Endodermal cell (in vitro differentiated cells): ENCODE measurements around the gene CUX1. TPM values are rescaled to one million over a fixed set of nuclear protein-coding genes. Genes with fewer than 3 reads are reported as not detected.

Experiments used
- DNase-seq: peaks from one replicate; pipeline ENCODE4 v3.0.0-alpha.2; 2017
- H3K27ac ChIP-seq: 2 replicates; pipeline ENCODE4 v1.5.1; 2013; ENCODE audit warnings: mild to moderate bottlenecking, low read depth, low read length, moderate library complexity
- H3K27me3 ChIP-seq: 2 replicates; pipeline ENCODE4 v1.6.1; 2013; ENCODE audit warnings: mild to moderate bottlenecking, low read length, moderate library complexity; ENCODE audit not compliant: insufficient read depth, control insufficient read depth, poor library complexity, severe bottlenecking
- H3K36me3 ChIP-seq: 2 replicates; pipeline ENCODE4 v1.7.0; 2013; ENCODE audit warnings: mild to moderate bottlenecking, low read length, moderate library complexity; ENCODE audit not compliant: control insufficient read depth, insufficient read depth
- H3K4me1 ChIP-seq: one replicate; pipeline ENCODE4 v1.7.0; 2013; ENCODE audit warnings: low read length; ENCODE audit not compliant: control insufficient read depth, insufficient read depth
- H3K4me3 ChIP-seq: 2 replicates; pipeline ENCODE4 v1.5.1; 2013; ENCODE audit warnings: mild to moderate bottlenecking, low read length, moderate library complexity
- H3K9ac ChIP-seq: 2 replicates; pipeline ENCODE4 v1.6.1; 2013; ENCODE audit warnings: mild to moderate bottlenecking, low read length, moderate library complexity; ENCODE audit not compliant: poor library complexity, severe bottlenecking; ENCODE audit errors: extremely low read depth
- H3K9me3 ChIP-seq: 2 replicates; pipeline ENCODE4 v1.6.1; 2013; ENCODE audit warnings: mild to moderate bottlenecking, low read length, moderate library complexity; ENCODE audit not compliant: control insufficient read depth
- H3K27ac Mint-ChIP-seq: 2 replicates; pipeline ENCODE4 v1.8.0; 2020; ENCODE audit warnings: mixed read lengths
- H3K27me3 Mint-ChIP-seq: 2 replicates; pipeline ENCODE4 v1.8.0; 2021; ENCODE audit warnings: mild to moderate bottlenecking, mixed read lengths; ENCODE audit not compliant: insufficient read depth
- H3K36me3 Mint-ChIP-seq: 2 replicates; pipeline ENCODE4 v1.8.0; 2020; ENCODE audit warnings: low read depth, mixed read lengths
- H3K4me1 Mint-ChIP-seq: 2 replicates; pipeline ENCODE4 v1.8.0; 2020; ENCODE audit warnings: mixed read lengths
- H3K4me3 Mint-ChIP-seq: 2 replicates; pipeline ENCODE4 v1.8.0; 2020; ENCODE audit warnings: mild to moderate bottlenecking, moderate library complexity, mixed read lengths
- H3K9me3 Mint-ChIP-seq: 2 replicates; pipeline ENCODE4 v1.8.0; 2020; ENCODE audit warnings: mild to moderate bottlenecking, mixed read lengths
- WGBS, 2 experiments: methylation state at CpG; one replicate each; pipeline versions ENCODE4 v1.1.5 to v1.1.7; 2013; ENCODE audit warnings: missing lambda C conversion rate in 2 of 2, mixed read lengths in 1 of 2; ENCODE audit not compliant: insufficient coverage in 1 of 2, insufficient read length in 1 of 2; 5-methylcytosine and 5-hydroxymethylcytosine counted together
- total RNA-seq, 2 donors: library from RNA; stranded (reverse); fragmentation: NEBNext Ultra II Directional in 1 of 2; extraction: Animal tissue kit (Norgen Biotek cat#: 25700) in 1 of 2; gene quantifications; 2 replicates in 1 of 2; 3 replicates in 1 of 2; pipeline ENCODE4 v1.2.1, GENCODE V29; 2021
- TF ChIP-seq, protein P1 (sequence below): fragments of 200-600 bp; sonication (generic); conservative IDR thresholded peaks from 2 replicates; pipeline ENCODE4 v1.5.0; 2021; ENCODE audit warnings: antibody characterized with exemption, mild to moderate bottlenecking

Gene CUX1
- total RNA-seq, 2 donors from 2014 or later = 85.1 to 108 TPM

DNA sequence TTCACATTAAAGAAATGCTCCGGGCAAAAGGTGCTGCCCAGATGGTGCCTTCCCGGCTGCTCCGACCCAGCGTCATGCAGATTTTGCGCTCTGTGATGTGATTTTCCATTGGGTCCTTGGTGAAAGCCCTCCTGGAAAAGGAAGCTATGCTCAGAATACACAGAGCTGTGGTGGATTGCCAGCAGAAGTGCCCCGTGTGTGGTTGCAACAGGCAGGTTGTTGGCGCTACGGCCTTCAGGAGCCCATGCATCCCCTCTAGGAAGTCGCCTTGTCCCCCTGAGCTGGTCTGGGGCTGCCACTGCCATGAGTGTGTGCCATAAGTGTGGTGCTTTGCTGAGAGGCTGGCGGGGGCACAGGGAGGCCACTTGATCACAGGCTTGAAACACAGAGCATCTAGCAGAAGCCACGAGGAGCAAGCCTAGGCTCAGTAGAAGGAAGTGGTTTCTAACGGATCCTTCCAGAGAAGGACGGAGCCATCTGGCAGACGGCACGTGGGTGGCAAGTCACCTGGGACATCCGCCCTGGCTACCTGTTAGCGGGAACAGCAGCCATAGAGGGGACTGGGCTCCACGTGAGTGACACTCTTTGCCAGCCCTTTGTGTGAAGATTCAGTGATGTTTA is 210.9 kb downstream of the CUX1 start:
- Mint-ChIP-seq H3K4me1 (peaks cover 3% of the 10 kb centered on the region), H3K4me3 (no peak overlapping the region), H3K9me3 (no peaks in the 10 kb centered on the region), H3K36me3 (peaks cover 38% of the 10 kb centered on the region), H3K27ac (peak overlapping the region; percentile 52), H3K27me3 (no peaks in the 10 kb centered on the region)
- Histone ChIP-seq H3K9me3 (no peaks in the 10 kb centered on the region), H3K36me3 (peaks cover 22% of the 10 kb centered on the region), H3K4me3 (no peak overlapping the region), H3K4me1 (no peaks in the 10 kb centered on the region), H3K27ac (no peak overlapping the region), H3K27me3 (no peaks in the 10 kb centered on the region), H3K9ac (no peak overlapping the region)
- TF ChIP-seq, protein P1, sequence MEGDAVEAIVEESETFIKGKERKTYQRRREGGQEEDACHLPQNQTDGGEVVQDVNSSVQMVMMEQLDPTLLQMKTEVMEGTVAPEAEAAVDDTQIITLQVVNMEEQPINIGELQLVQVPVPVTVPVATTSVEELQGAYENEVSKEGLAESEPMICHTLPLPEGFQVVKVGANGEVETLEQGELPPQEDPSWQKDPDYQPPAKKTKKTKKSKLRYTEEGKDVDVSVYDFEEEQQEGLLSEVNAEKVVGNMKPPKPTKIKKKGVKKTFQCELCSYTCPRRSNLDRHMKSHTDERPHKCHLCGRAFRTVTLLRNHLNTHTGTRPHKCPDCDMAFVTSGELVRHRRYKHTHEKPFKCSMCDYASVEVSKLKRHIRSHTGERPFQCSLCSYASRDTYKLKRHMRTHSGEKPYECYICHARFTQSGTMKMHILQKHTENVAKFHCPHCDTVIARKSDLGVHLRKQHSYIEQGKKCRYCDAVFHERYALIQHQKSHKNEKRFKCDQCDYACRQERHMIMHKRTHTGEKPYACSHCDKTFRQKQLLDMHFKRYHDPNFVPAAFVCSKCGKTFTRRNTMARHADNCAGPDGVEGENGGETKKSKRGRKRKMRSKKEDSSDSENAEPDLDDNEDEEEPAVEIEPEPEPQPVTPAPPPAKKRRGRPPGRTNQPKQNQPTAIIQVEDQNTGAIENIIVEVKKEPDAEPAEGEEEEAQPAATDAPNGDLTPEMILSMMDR = no peak
- WGBS, 2 experiments = 96 to 98% methylated on average over 18 of the region's 18 CpGs
- no peak for DNase-seq

DNA sequence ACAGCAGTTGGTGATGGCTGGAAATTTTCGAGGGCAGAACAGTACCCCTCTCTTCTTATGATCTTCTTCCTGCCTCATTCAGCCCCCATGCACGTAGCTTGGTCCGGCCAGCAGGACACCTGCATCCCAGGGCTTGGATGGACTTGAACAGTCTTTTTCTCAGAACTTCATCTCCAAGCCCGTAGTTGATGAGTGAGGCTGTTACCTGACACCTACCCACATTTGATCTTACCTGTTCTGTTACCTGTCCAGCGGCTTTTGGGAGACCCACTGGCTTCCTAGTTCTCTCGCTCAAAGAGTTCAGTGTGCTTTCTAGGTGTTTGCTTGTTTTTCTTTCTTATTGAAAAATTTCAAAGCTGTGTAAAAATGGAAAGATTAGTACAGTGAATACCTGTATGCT is 212.2 kb downstream of the CUX1 start:
- H3K4me3 ChIP-seq = no peak overlapping the region
- no peak overlapping the region for H3K4me3 Mint-ChIP-seq
- no peaks in the 10 kb centered on the region for H3K27me3 ChIP-seq
- peaks cover 2% of the 10 kb centered on the region for H3K4me1 Mint-ChIP-seq
- no peak overlapping the region for H3K27ac ChIP-seq
- no peaks in the 10 kb centered on the region for H3K9me3 ChIP-seq
- H3K36me3 ChIP-seq = peaks cover 22% of the 10 kb centered on the region
- peaks cover 43% of the 10 kb centered on the region for H3K36me3 Mint-ChIP-seq
- no peaks in the 10 kb centered on the region for H3K4me1 ChIP-seq
- H3K27me3 Mint-ChIP-seq = no peaks in the 10 kb centered on the region
- H3K9me3 Mint-ChIP-seq = no peaks in the 10 kb centered on the region
- no peak overlapping the region for H3K9ac ChIP-seq
- WGBS, 2 experiments = 90 to 100% methylated on average over 2 to 6 of the region's 6 CpGs
- peak overlapping the region; percentile 50 for H3K27ac Mint-ChIP-seq
- TF ChIP-seq, protein P1 = no peak
- no peak for DNase-seq

DNA sequence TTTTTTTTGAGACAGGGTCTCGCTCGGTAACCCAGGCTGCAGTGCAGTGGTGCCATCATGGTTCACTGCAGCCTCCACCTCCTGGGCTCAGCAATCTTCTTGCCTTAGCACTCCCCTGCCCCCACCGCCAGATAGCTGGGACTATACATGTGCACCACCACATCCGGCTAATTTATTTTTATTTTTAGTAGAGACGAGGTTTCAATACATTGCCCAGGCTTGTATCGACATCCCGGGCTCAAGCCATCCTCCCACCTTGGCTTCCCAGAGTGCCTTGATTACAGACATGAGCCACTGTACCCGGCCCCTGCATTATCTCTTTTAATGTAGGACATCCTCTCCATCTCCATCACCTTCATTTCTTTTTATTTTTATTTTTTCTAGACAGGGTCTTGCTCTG is 213.3 kb downstream of the CUX1 start:
- TF ChIP-seq, protein P1 = no peak
- Mint-ChIP-seq H3K27me3 (no peaks in the 10 kb centered on the region), H3K9me3 (no peaks in the 10 kb centered on the region), H3K4me1 (no peaks in the 10 kb centered on the region), H3K4me3 (no peak overlapping the region), H3K27ac (peak overlapping the region; percentile 10), H3K36me3 (peaks cover 39% of the 10 kb centered on the region)
- Histone ChIP-seq H3K36me3 (peaks cover 22% of the 10 kb centered on the region), H3K4me1 (no peaks in the 10 kb centered on the region), H3K9ac (no peak overlapping the region), H3K9me3 (no peaks in the 10 kb centered on the region), H3K4me3 (no peak overlapping the region), H3K27ac (no peak overlapping the region), H3K27me3 (no peaks in the 10 kb centered on the region)
- DNase-seq = no peak
- 97 to 100% methylated on average over 4 to 8 of the region's 8 CpGs for WGBS, 2 experiments
